Measurements from ENCODE around the gene GPR146. TPM values are rescaled to one million over a fixed set of nuclear protein-coding genes. Genes with fewer than 3 reads are reported as not detected.
"Not testable (repeated sequence)": the region's sequence is repeated elsewhere in the genome, so short reads cannot be mapped to it uniquely, and the experiment has no call there.

Gene GPR146, protein sequence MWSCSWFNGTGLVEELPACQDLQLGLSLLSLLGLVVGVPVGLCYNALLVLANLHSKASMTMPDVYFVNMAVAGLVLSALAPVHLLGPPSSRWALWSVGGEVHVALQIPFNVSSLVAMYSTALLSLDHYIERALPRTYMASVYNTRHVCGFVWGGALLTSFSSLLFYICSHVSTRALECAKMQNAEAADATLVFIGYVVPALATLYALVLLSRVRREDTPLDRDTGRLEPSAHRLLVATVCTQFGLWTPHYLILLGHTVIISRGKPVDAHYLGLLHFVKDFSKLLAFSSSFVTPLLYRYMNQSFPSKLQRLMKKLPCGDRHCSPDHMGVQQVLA
- total RNA-seq, result 33.9 TPM

- peak; percentile 70 to 94 (median 93) for DNase-seq (ENCODE audit: low read depth in 2 of 3, low spot score in 2 of 3)
These were observed at the start of gene GPR146 for GRCh38 chr7:1044189-1045068. TSS of gene GPR146 (plus strand) at chr7:1044546. CDS start at chr7:1057516, 12,970 bp downstream.

DNA sequence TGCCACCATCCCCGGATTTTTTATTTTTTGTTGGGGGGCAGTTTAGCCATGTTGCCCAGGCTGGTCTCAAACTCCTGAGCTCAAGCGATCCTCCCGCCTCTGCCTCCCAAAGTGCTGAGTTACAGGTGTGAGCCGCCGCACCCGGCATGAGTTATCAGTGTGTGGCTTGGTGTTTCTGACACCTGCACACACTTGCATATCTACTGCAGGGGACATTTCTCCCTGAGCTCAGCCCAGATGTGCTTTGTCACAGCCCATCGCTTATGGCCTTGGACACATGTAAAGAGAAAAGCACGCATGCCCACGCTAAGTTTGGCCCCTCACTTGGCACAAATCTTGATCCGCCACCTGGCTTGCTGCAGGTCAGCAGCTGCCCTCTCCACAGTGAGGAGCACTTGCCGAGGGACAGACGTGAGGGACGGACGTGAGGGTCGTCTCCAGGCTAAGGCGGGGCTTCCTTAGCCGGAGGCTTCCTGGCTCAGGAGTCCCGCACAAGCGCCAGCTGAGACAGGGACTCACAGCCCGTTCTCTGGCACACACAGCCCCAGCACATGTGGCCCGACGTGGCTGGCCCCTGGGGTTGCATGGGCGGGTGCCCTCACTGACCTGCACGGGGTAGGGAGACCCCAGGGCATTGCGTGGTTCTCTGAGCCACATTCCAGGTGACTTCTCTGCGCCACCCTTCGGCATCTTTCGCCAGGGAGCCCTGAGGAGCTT, 49.6 kb upstream of the GPR146 start:
- DNase-seq (ENCODE audit: low read depth in 2 of 3, low spot score in 2 of 3), result no peak

DNA sequence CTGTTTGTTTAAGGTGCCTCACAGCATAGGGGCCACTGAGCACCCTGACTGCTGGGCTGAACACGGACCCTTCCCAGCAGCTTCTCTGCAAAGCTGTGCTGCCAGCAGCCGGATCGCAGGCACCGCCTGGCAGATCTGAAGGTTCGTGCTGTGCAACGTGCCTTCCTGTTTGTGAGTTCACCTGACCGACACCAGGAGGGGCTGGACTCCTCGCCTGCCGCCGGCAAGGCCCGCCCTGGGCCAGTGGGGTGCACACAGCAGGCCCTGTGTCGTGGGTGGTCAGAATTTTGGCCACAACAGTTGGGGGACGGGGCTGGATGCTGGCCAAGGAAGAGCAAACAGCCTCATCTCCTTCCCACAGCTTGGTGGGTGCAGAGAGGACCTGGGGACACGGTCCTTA, 48.8 kb upstream of the GPR146 start:
- no peak for DNase-seq (ENCODE audit: low read depth in 2 of 3, low spot score in 2 of 3)

GRCh38 chr7:996079-996872, 48.1 kb upstream of the GPR146 start:
- no peak for DNase-seq (ENCODE audit: low read depth in 2 of 3, low spot score in 2 of 3)

- no peak for DNase-seq (ENCODE audit: low read depth in 2 of 3, low spot score in 2 of 3)
These were observed 46.6 kb upstream of the GPR146 start for GRCh38 chr7:997404-998395.

DNA sequence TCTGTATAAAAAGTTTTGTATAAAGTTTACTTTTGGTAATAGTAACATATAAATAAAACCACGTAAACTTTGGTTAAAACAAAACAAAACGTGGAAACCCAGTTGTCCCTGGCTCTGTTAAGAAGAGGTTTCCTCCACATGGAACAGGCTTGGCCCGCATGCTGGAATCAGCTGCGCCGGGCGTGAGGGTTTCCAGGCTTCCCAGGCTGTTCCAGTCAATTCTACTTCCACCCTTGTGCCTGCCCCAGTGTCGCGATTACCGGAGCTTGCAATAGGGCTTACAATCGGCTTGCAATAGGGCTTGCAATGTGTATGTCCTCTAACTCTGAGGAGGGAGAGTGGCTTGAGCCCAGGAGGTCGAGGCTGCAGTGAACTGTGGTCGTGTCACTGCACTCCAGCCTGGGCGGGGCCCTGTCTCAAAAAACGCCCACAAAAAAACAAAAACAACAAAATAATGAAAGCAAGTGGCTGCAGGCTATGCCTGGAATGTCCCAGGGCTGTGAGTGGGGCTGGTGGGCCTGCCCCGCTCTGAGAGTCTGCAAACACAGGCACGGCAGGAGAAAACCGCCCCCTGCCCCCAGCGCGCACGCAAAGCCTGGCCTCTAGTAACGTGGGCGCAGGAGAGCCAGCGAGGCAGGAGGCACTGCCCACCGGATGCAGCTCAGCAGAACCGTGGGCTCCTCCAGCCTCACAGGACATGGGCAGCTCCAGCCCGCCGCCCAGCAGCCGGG, 45.0 kb upstream of the GPR146 start:
- DNase-seq (ENCODE audit: low read depth in 2 of 3, low spot score in 2 of 3), result no peak

GRCh38 chr7:999941-1000935, 44.1 kb upstream of the GPR146 start:
- DNase-seq (ENCODE audit: low read depth in 2 of 3, low spot score in 2 of 3), result no peak

- not testable (repeated sequence) for DNase-seq (ENCODE audit: low read depth in 2 of 3, low spot score in 2 of 3)
These were observed 43.1 kb upstream of the GPR146 start for GRCh38 chr7:1001069-1001770.

DNA sequence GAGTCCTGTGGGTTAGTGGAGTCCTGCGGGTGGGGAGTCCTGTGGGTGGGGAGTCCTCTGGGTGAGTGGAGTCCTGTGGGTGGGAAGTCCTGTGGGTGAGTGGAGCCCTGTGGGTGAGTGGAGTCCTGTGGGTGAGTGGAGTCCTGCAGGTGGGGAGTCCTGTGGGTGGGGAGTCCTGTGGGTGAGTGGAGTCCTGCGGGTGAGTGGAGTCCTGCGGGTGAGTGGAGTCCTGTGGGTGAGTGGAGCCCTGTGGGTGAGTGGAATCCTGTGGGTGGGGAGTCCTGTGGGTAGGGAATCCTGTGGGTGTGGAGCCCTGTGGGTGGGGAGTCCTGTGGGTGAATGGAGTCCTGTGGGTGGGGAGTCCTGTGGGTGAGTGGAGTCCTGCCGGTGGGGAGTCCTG, 42.3 kb upstream of the GPR146 start:
- DNase-seq (ENCODE audit: low read depth in 2 of 3, low spot score in 2 of 3), result not testable (repeated sequence)

- not testable (repeated sequence) for DNase-seq (ENCODE audit: low read depth in 2 of 3, low spot score in 2 of 3)
These were observed 41.9 kb upstream of the GPR146 start for GRCh38 chr7:1002445-1002844.

DNA sequence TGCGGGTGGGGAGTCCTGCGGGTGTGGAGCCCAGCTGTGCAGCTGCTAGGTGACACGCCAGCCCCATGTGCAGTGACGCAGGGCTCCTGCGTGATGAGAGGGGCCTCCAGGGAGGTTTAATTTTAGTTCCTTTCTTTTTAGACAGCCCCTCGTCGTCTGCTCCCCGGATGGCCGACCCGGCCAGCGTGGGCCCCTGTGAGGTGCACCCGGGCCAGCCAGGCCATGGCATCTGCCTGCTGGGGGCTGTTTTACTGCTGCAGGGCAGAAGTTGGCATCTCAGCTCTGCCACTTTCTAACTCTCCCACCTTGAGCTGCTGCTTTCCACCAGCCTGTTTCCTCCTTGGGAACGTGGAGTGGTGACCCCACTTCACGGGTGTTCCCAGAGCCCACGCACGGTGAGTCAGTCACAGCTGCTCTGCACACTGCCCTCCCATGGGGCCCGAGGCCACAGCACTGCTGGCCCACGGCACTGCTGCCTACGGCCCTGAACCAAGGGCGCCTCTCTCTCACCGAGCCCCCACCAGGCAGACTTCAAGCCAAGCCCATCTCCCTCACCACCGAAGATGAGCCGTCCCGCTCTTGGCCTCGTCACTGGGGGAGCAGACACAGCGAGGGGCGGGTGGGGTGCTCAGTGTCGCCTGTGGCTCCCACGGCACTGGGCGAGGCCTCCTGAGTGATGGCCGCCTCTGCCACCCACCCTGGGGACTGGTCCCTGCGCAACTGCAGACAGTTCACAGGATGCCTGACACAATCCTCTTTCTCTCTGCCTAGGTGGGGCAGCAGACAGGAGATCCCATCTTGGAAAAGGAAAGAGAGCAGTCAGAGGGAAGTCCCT, 40.1 kb upstream of the GPR146 start:
- no peak for DNase-seq (ENCODE audit: low read depth in 2 of 3, low spot score in 2 of 3)

GRCh38 chr7:1005303-1005702, 39.0 kb upstream of the GPR146 start:
- DNase-seq (ENCODE audit: low read depth in 2 of 3, low spot score in 2 of 3), result no peak

GRCh38 chr7:1007901-1008300, 36.4 kb upstream of the GPR146 start:
- no peak for DNase-seq (ENCODE audit: low read depth in 2 of 3, low spot score in 2 of 3)

DNA sequence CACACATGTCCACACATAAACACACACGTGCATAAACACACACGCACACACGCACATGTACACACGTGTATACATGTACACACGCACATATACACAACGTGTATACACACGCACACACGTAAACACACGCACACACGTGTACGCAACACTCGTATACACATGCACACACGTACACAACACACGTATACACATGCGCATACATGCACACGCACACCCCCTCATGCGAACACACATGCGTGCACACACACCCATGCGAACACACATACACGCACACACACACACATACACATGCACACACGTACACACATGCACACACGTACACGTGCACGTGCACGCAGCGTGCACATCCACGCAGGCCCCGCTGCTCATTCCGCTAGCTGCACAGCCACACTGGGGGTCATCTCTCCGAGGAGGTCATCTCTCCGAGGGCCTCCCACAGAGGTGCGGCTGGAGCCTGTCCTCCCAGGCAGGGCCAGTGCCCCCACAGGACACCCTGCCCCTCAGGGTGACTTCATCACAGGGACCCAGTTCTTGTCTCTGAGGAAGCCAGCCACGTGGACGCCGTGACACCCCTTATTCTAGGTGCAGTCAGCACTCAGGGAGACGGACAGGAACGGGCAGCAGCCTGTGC, 35.5 kb upstream of the GPR146 start:
- DNase-seq (ENCODE audit: low read depth in 2 of 3, low spot score in 2 of 3), result no peak

DNA sequence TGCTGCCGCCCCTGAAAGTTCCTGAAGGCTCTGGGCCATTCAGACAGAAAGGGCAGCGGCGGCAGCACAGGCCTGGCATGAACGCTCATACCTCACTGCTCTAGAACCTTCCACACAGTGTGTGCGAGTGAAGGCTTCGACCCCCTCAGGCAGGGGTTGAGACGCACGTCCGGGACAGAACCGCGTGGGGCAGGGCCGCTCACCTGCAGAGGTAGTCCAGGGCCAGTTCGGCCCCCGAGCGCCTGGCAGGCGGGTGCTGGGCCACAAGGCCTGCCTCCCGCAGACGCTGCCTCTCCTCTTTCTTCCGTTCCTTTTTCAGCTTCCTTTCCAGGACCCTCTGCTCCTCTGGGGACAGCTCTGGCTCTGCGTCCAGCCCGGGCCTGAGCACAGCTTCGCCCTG, 34.6 kb upstream of the GPR146 start:
- no peak for DNase-seq (ENCODE audit: low read depth in 2 of 3, low spot score in 2 of 3)

All from hematopoietic multipotent progenitor cell (in vitro differentiated cells).